Smooth muscle cell (in vitro differentiated cells): Measurements from ENCODE around the gene PARD6A. TPM values are rescaled to one million over a fixed set of nuclear protein-coding genes. Genes with fewer than 3 reads are reported as not detected.

Experiments
- DNase-seq: peaks from one replicate; lab custom pipeline; 2025; ENCODE audit not compliant: unreplicated experiment; lab: John Stamatoyannopoulos, UW
- H2AFZ ChIP-seq: fragments of 200-600 bp; sonication (generic); 2 replicates; pipeline ENCODE4 v1.6.0; 2016; ENCODE audit warnings: antibody characterized with exemption, low read depth, mild to moderate bottlenecking
- H3F3A ChIP-seq: fragments of 200-600 bp; sonication (generic); 2 replicates; pipeline ENCODE4 v1.6.0; 2017; ENCODE audit warnings: antibody characterized with exemption, low read depth
- H3K27ac ChIP-seq: fragments of 200-600 bp; sonication (generic); 2 replicates; pipeline ENCODE4 v1.5.1; 2016; ENCODE audit warnings: low read depth, mild to moderate bottlenecking
- H3K27me3 ChIP-seq: fragments of 200-600 bp; sonication (generic); 2 replicates; pipeline ENCODE4 v1.6.1; 2016; ENCODE audit warnings: low read depth, mild to moderate bottlenecking
- H3K36me3 ChIP-seq: fragments of 200-600 bp; sonication (generic); 2 replicates; pipeline ENCODE4 v1.5.1; 2016; ENCODE audit warnings: low read depth
- H3K4me1 ChIP-seq: fragments of 200-600 bp; sonication (generic); 2 replicates; pipeline ENCODE4 v1.5.1; 2016; ENCODE audit warnings: low read depth
- H3K4me2 ChIP-seq: fragments of 200-600 bp; sonication (generic); 2 replicates; pipeline ENCODE4 v1.6.0; 2016; ENCODE audit warnings: mild to moderate bottlenecking
- H3K4me3 ChIP-seq: fragments of 200-600 bp; sonication (generic); 2 replicates; pipeline ENCODE4 v1.5.1; 2016; ENCODE audit warnings: mild to moderate bottlenecking
- H3K79me2 ChIP-seq: fragments of 200-600 bp; sonication (generic); 2 replicates; pipeline ENCODE4 v1.6.0; 2016; ENCODE audit warnings: low read depth, mild to moderate bottlenecking
- H3K9ac ChIP-seq: fragments of 200-600 bp; sonication (generic); 2 replicates; pipeline ENCODE4 v1.6.0; 2016; ENCODE audit warnings: low read depth
- H3K9me3 ChIP-seq: fragments of 200-600 bp; sonication (generic); replicated peaks from 2 replicates; pipeline ENCODE4 v1.5.1; 2016; ENCODE audit warnings: low read depth
- H4K20me1 ChIP-seq: fragments of 200-600 bp; sonication (generic); 2 replicates; pipeline ENCODE4 v1.6.0; 2016; ENCODE audit warnings: low read depth
- CTCF ChIP-seq: fragments of 200-600 bp; sonication (generic); IDR thresholded peaks from 2 replicates; pipeline ENCODE4 v1.5.1; 2017; ENCODE audit warnings: borderline replicate concordance, mild to moderate bottlenecking, antibody characterized with exemption; ENCODE audit not compliant: insufficient read depth, poor library complexity, severe bottlenecking
- WGBS: methylation state at CpG from one replicate; pipeline ENCODE4 v1.1.7; 2016; ENCODE audit warnings: low lambda C conversion rate; 5-methylcytosine and 5-hydroxymethylcytosine counted together
- polyA plus RNA-seq: library from polyadenylated mRNA; unstranded; fragments of >200 nt; fragmentation: Nextera tagmentation; extraction: Ambion mirVana; gene quantifications from 2 replicates; pipeline ENCODE4 v1.2.1, GENCODE V29; 2016
- total RNA-seq: library from RNA; depleted of rRNA; stranded (reverse); fragments of >200 nt; gene quantifications from 2 replicates; pipeline ENCODE4 v1.2.3, GENCODE V29; 2014

The PARD6A gene
- total and polyA plus RNA-seq, 2 experiments from 2014 or later = 0.36 to 0.58 TPM

DNA sequence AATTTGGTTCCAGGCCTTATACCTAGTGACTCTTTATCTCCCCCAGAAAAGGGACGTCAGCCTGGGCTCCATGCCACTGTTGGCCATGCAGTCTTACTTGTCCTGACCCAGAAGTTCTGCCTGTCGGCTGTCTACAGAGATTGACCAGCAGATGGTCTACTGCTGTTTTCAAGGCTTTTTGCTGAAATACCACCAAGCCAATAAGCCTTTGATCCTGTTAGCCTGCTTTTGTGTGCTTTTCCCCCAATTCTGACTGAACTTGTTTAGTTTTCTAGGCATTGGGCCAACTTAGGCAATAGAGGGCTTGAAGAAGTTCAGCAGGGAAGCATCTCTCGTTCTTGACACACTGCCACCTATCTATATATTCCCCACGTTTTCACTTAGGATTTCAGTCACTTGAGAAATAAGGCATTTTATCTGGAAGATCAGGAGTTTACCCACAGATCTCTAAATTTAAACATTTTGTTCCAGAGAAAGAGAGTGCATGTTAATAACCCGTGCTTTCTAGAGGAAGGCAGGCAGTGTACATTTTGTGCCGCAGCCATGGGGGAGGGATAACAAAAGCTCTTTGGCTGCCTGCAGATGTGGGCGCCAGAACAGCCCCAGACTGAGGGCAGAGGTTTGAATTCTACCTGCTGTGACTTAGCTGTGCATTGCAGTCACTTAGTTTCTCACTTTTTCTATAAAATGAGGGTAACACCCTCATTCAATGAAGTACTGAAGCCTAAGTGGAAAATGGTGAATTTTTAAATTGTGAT is 28.2 kb upstream of the PARD6A start:
- Histone ChIP-seq H3K79me2 (no peaks in the 10 kb centered on the region), H3K4me3 (no peak overlapping the region), H3K36me3 (peaks cover 7% of the 10 kb centered on the region), H3K9me3 (no peaks in the 10 kb centered on the region), H3K4me1 (no peaks in the 10 kb centered on the region), H2AFZ (no peak overlapping the region), H4K20me1 (peaks cover 13% of the 10 kb centered on the region), H3K27me3 (no peaks in the 10 kb centered on the region), H3K4me2 (no peak overlapping the region), H3K27ac (no peak overlapping the region), H3K9ac (no peak overlapping the region), H3F3A (no peaks in the 10 kb centered on the region)
- 94% methylated on average over 7 of the region's 7 CpGs for WGBS
- TF ChIP-seq CTCF = no peak
- DNase-seq = no peak

GRCh38 chr16:67636713-67637112 is 24.0 kb upstream of the PARD6A start:
- Histone ChIP-seq H3K27me3 (no peaks in the 10 kb centered on the region), H3K36me3 (peaks cover 10% of the 10 kb centered on the region), H3K4me2 (no peak overlapping the region), H3K4me3 (no peak overlapping the region), H3K27ac (no peak overlapping the region), H3K9ac (no peak overlapping the region), H4K20me1 (peaks cover 13% of the 10 kb centered on the region), H3K79me2 (no peaks in the 10 kb centered on the region), H2AFZ (no peak overlapping the region), H3K9me3 (no peaks in the 10 kb centered on the region), H3F3A (no peaks in the 10 kb centered on the region), H3K4me1 (no peaks in the 10 kb centered on the region)
- 98% methylated on average over 8 of the region's 8 CpGs for WGBS
- DNase-seq = no peak
- no peak for TF ChIP-seq CTCF

DNA sequence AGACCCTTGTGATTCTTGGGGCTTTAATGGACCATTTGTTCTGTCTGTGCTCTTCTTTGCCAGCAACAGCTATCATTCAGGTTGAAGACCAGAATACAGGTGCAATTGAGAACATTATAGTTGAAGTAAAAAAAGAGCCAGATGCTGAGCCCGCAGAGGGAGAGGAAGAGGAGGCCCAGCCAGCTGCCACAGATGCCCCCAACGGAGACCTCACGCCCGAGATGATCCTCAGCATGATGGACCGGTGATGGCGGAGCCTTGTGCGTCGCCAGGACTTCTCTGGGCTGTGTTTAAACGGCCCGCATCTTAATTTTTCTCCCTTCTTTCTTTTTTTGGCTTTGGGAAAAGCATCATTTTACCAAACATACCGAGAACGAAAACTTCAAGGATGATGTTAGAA is 23.1 kb upstream of the PARD6A start:
- Histone ChIP-seq H3K27ac (no peak overlapping the region), H2AFZ (no peak overlapping the region), H3K79me2 (no peaks in the 10 kb centered on the region), H3K4me3 (no peak overlapping the region), H3K9ac (no peak overlapping the region), H3F3A (no peaks in the 10 kb centered on the region), H3K4me1 (no peaks in the 10 kb centered on the region), H3K4me2 (no peak overlapping the region), H3K9me3 (no peaks in the 10 kb centered on the region), H4K20me1 (peaks cover 13% of the 10 kb centered on the region), H3K36me3 (peaks cover 10% of the 10 kb centered on the region), H3K27me3 (no peaks in the 10 kb centered on the region)
- WGBS = 96% methylated on average over 12 of the region's 12 CpGs
- no peak for TF ChIP-seq CTCF
- DNase-seq = no peak
